ENCODE results near the gene CPSF6.
"Not testable (repeated sequence)": the region's sequence is repeated elsewhere in the genome, so short reads cannot be mapped to it uniquely, and the experiment has no call there.

The CPSF6 gene

GRCh38 chr12:69262264-69262974 lies 23.1 kb downstream of the CPSF6 start:
- no peak for DNase-seq (ENCODE audit: low read depth)

- DNase-seq (ENCODE audit: low read depth), result no peak
Measured at GRCh38 chr12:69265205-69265604, 25.8 kb downstream of the CPSF6 start.

- not testable (repeated sequence) for DNase-seq (ENCODE audit: low read depth)
Measured at GRCh38 chr12:69265633-69266032, 26.3 kb downstream of the CPSF6 start.

GRCh38 chr12:69266036-69266635 lies 26.8 kb downstream of the CPSF6 start:
- no peak for DNase-seq (ENCODE audit: low read depth)

GRCh38 chr12:69269736-69270135 lies 30.4 kb downstream of the CPSF6 start:
- DNase-seq (ENCODE audit: low read depth), result no peak

GRCh38 chr12:69272511-69272910 lies 33.1 kb downstream of the CPSF6 start:
- no peak for DNase-seq (ENCODE audit: low read depth)

- DNase-seq (ENCODE audit: low read depth), result peak; percentile 21
Measured at GRCh38 chr12:69274861-69275260, 35.5 kb downstream of the CPSF6 start.

GRCh38 chr12:69275471-69275891 lies 36.1 kb downstream of the CPSF6 start:
- DNase-seq (ENCODE audit: low read depth), result no peak

GRCh38 chr12:69278814-69279782 lies 39.7 kb downstream of the CPSF6 start:
- no peak for DNase-seq (ENCODE audit: low read depth)

- DNase-seq (ENCODE audit: low read depth), result peak; percentile 64
Measured at GRCh38 chr12:69284131-69284530, 44.8 kb downstream of the CPSF6 start.

- DNase-seq (ENCODE audit: low read depth), result no peak
Measured at GRCh38 chr12:69287556-69287955, 48.2 kb downstream of the CPSF6 start.

- peak; percentile 48 for DNase-seq (ENCODE audit: low read depth)
Measured at GRCh38 chr12:69290545-69291277, 51.3 kb downstream of the CPSF6 start.

GRCh38 chr12:69291278-69291593 lies 51.9 kb downstream of the CPSF6 start:
- no peak for DNase-seq (ENCODE audit: low read depth)

GRCh38 chr12:69298133-69298532 lies 58.8 kb downstream of the CPSF6 start:
- DNase-seq (ENCODE audit: low read depth), result no peak

- DNase-seq (ENCODE audit: low read depth), result no peak
Measured at GRCh38 chr12:69298947-69299346, 59.6 kb downstream of the CPSF6 start.

- DNase-seq (ENCODE audit: low read depth), result no peak
Measured at GRCh38 chr12:69304284-69304683, 64.9 kb downstream of the CPSF6 start.

GRCh38 chr12:69309461-69309860 lies 70.1 kb downstream of the CPSF6 start:
- no peak for DNase-seq (ENCODE audit: low read depth)

GRCh38 chr12:69313209-69313608 lies 73.8 kb downstream of the CPSF6 start:
- DNase-seq (ENCODE audit: low read depth), result no peak

- DNase-seq (ENCODE audit: low read depth), result not testable (repeated sequence)
Measured at GRCh38 chr12:69316784-69317183, 77.4 kb downstream of the CPSF6 start.

- not testable (repeated sequence) for DNase-seq (ENCODE audit: low read depth)
Measured at GRCh38 chr12:69317233-69317632, 77.9 kb downstream of the CPSF6 start.

GRCh38 chr12:69318225-69318624 lies 78.9 kb downstream of the CPSF6 start:
- no peak for DNase-seq (ENCODE audit: low read depth)

GRCh38 chr12:69321351-69321750 lies 82.0 kb downstream of the CPSF6 start:
- DNase-seq (ENCODE audit: low read depth), result no peak

Data from stromal cell of bone marrow (primary cell).